Testis (tissue), 3 donors: ENCODE data around the gene ELMO1. TPM values are rescaled to one million over a fixed set of nuclear protein-coding genes. Genes with fewer than 3 reads are reported as not detected.

Experiments
- DNase-seq: peaks from one replicate; pipeline ENCODE4 v3.0.0-alpha.2; 2019
- H3K27ac ChIP-seq, 2 donors: fragments of 200-600 bp; sonication (generic); one replicate each; pipeline ENCODE4 v1.5.1; 2019
- H3K27me3 ChIP-seq: fragments of 200-600 bp; sonication (generic); one replicate; pipeline ENCODE4 v1.5.1; 2019
- H3K36me3 ChIP-seq: fragments of 200-600 bp; sonication (generic); one replicate; pipeline ENCODE4 v1.5.1; 2017; ENCODE audit warnings: low read depth; ENCODE audit errors: missing control alignments
- H3K4me1 ChIP-seq: fragments of 200-600 bp; sonication (generic); one replicate; pipeline ENCODE4 v1.5.1; 2019
- H3K4me3 ChIP-seq, 2 donors: fragments of 200-600 bp; sonication (generic); one replicate each; pipeline ENCODE4 v1.5.1; 2017 to 2019
- H3K9me3 ChIP-seq: fragments of 200-600 bp; sonication (generic); one replicate; pipeline ENCODE4 v1.5.1; 2017
- POLR2A ChIP-seq: fragments of 450-650 bp; IDR thresholded peaks from one replicate; pipeline ENCODE4 v1.6.1; 2017; ENCODE audit warnings: antibody characterized with exemption, mild to moderate bottlenecking, moderate library complexity
- WGBS, 2 donors: methylation state at CpG; one replicate each; pipeline ENCODE4 v1.1.5; 2018; 5-methylcytosine and 5-hydroxymethylcytosine counted together
- intact Hi-C: fragments of 100-400 bp; cut with DNase I; formaldehyde crosslinking; loops from one replicate; pipeline ENCODE4 v1.15.1; 2023; ENCODE audit warnings: low total_unique reads
- polyA plus RNA-seq: library from polyadenylated mRNA; stranded (reverse); fragments of 350-450 nt; fragmentation: Illumina TruSeq; extraction: RNeasy Lipid Tissue Mini Kit (QIAGEN cat#74804); gene quantifications from one replicate; pipeline ENCODE4 v1.2.3, GENCODE V29; 2014; ENCODE audit warnings: low read depth, low replicate concordance; ENCODE audit not compliant: insufficient read depth
- total RNA-seq, 2 donors: library from RNA; depleted of rRNA; stranded (reverse); fragments of >200 nt; gene quantifications; one replicate each; pipeline ENCODE4 v1.2.3, GENCODE V29; 2016
- TF ChIP-seq, protein P1 (sequence below), 3 experiments: fragments of 450-650 bp in 2 of 3; fragments of 200-600 bp in 1 of 3; sonication (generic) in 1 of 3; IDR thresholded peaks; one replicate each; pipeline ENCODE4 v1.5.1; 2016 to 2019; ENCODE audit warnings: antibody characterized with exemption in 3 of 3, mild to moderate bottlenecking in 2 of 3, moderate library complexity in 1 of 3

The ELMO1 gene
- total and polyA plus RNA-seq, 3 donors from 2014 or later: 12.9 to 47.2 (median 36.5) TPM

- Histone ChIP-seq H3K36me3 (no peaks in the 10 kb centered on the region), H3K4me1 (peaks cover 10% of the 10 kb centered on the region), H3K9me3 (no peaks in the 10 kb centered on the region), H3K27ac (no peak overlapping the region), H3K27me3 (no peaks in the 10 kb centered on the region), H3K4me3 (no peak overlapping the region)
- TF ChIP-seq POLR2A: no peak
- TF ChIP-seq, protein P1, sequence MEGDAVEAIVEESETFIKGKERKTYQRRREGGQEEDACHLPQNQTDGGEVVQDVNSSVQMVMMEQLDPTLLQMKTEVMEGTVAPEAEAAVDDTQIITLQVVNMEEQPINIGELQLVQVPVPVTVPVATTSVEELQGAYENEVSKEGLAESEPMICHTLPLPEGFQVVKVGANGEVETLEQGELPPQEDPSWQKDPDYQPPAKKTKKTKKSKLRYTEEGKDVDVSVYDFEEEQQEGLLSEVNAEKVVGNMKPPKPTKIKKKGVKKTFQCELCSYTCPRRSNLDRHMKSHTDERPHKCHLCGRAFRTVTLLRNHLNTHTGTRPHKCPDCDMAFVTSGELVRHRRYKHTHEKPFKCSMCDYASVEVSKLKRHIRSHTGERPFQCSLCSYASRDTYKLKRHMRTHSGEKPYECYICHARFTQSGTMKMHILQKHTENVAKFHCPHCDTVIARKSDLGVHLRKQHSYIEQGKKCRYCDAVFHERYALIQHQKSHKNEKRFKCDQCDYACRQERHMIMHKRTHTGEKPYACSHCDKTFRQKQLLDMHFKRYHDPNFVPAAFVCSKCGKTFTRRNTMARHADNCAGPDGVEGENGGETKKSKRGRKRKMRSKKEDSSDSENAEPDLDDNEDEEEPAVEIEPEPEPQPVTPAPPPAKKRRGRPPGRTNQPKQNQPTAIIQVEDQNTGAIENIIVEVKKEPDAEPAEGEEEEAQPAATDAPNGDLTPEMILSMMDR (IDR thresholded peaks at IDR 0.05): no peak
- intact Hi-C loops: no loop called here
- DNase-seq: no peak
- WGBS, 2 donors: 59 to 80% methylated on average over 1 of the region's 1 CpG
These were observed 24.1 kb downstream of the ELMO1 start for GRCh38 chr7:37424521-37424920.

- H3K4me1 ChIP-seq: peaks cover 18% of the 10 kb centered on the region
- H3K27ac ChIP-seq: no peak overlapping the region
- no peaks in the 10 kb centered on the region for H3K9me3 ChIP-seq
- H3K36me3 ChIP-seq: no peaks in the 10 kb centered on the region
- 78 to 82% methylated on average over 6 of the region's 6 CpGs for WGBS, 2 donors
- intact Hi-C loops: no loop called here
- H3K4me3 ChIP-seq: no peak overlapping the region
- no peaks in the 10 kb centered on the region for H3K27me3 ChIP-seq
- no peak for DNase-seq
- TF ChIP-seq, protein P1 (IDR thresholded peaks at IDR 0.05): no peak
- no peak for TF ChIP-seq POLR2A
These were observed 26.7 kb downstream of the ELMO1 start for GRCh38 chr7:37421861-37422500.

GRCh38 chr7:37420946-37421695 is 27.5 kb downstream of the ELMO1 start:
- Histone ChIP-seq H3K9me3 (no peaks in the 10 kb centered on the region), H3K27me3 (no peaks in the 10 kb centered on the region), H3K4me3 (no peak overlapping the region), H3K27ac (no peak overlapping the region), H3K4me1 (peaks cover 18% of the 10 kb centered on the region), H3K36me3 (no peaks in the 10 kb centered on the region)
- DNase-seq: no peak
- intact Hi-C loops: no loop called here
- 33 to 42% methylated on average over 6 of the region's 6 CpGs for WGBS, 2 donors
- TF ChIP-seq, protein P1 (IDR thresholded peaks at IDR 0.05): no peak
- no peak for TF ChIP-seq POLR2A

GRCh38 chr7:37419496-37419895 is 29.2 kb downstream of the ELMO1 start:
- DNase-seq: no peak
- Histone ChIP-seq H3K4me1 (peaks cover 18% of the 10 kb centered on the region), H3K27ac (no peak overlapping the region), H3K36me3 (no peaks in the 10 kb centered on the region), H3K4me3 (no peak overlapping the region), H3K27me3 (no peaks in the 10 kb centered on the region), H3K9me3 (no peaks in the 10 kb centered on the region)
- intact Hi-C loops: no loop called here
- TF ChIP-seq POLR2A: no peak
- TF ChIP-seq, protein P1 (IDR thresholded peaks at IDR 0.05): no peak
